Tibial nerve (tissue), 4 donors: ENCODE data around the gene SNTB2.

Source experiments
- CTCF ChIP-seq, 5 experiments: fragments of 200-600 bp in 3 of 5; fragments of 450-650 bp in 2 of 5; sonication (generic) in 3 of 5; IDR thresholded peaks; one replicate each; pipeline ENCODE4 v1.5.1; 2016 to 2019; ENCODE audit warnings: antibody characterized with exemption in 5 of 5, mild to moderate bottlenecking in 3 of 5, moderate library complexity in 2 of 5
- EP300 ChIP-seq, 2 donors: sonication (generic); formaldehyde crosslinking; IDR thresholded peaks; one replicate each; pipeline ENCODE4 v1.6.1; 2017; ENCODE audit warnings: antibody characterized with exemption in 2 of 2, mild to moderate bottlenecking in 1 of 2
- POLR2A ChIP-seq, 2 donors: fragments of 450-650 bp; IDR thresholded peaks; one replicate each; pipeline ENCODE4 v1.6.1; 2017; ENCODE audit warnings: antibody characterized with exemption in 2 of 2, mild to moderate bottlenecking in 2 of 2, moderate library complexity in 2 of 2

GRCh38 chr16:69340095-69340644 is 153.2 kb downstream of the SNTB2 start:
- TF ChIP-seq CTCF (IDR thresholded peaks at IDR 0.05) (no peak), POLR2A (IDR thresholded peaks at IDR 0.05) (no peak), EP300 (IDR thresholded peaks at IDR 0.05) (no peak)
